Panc1 (cell line): ENCODE data around the gene LARP4B. TPM values are rescaled to one million over a fixed set of nuclear protein-coding genes. Genes with fewer than 3 reads are reported as not detected.

Experiments
- ATAC-seq: fragments of 200-7000 bp; cut with Tn5 transposase; 2 replicates; pipeline ENCODE4 v1.9.1; 2020; ENCODE audit warnings: mild to moderate bottlenecking, moderate library complexity
- BruUV-seq: library from RNA; stranded (reverse); fragments of 400-500 nt; replicated peaks from 2 replicates; lab custom pipeline; 2021; lab: Mats Ljungman, UMichigan
- CTCF ChIA-PET: fragments of 300-600 bp; sonication (Branson Sonifier 250); formaldehyde crosslinking; loops from one replicate; lab custom pipeline; 2022; ENCODE audit warnings: antibody characterized with exemption; lab: Charles Lee
- POLR2A ChIA-PET: fragments of 300-600 bp; sonication (Branson Sonifier 250); formaldehyde crosslinking; loops from one replicate; lab custom pipeline; 2022; ENCODE audit warnings: antibody characterized with exemption; lab: Charles Lee
- DNase-seq: peaks from one replicate; pipeline ENCODE4 v3.0.0-alpha.2; 2010; ENCODE audit warnings: low read depth, low spot score
- H3K27ac ChIP-seq: 2 replicates; pipeline ENCODE4 v1.5.1; 2011; ENCODE audit warnings: mild to moderate bottlenecking, low read length, inconsistent platforms
- H3K27me3 ChIP-seq: fragments of 200-500 bp; sonication (Bioruptor generic); 2 replicates; pipeline ENCODE4 v1.6.0; 2014; ENCODE audit warnings: low read length, inconsistent platforms; ENCODE audit not compliant: control insufficient read depth, insufficient read depth
- H3K36me3 ChIP-seq: fragments of 200-500 bp; sonication (Bioruptor generic); 2 replicates; pipeline ENCODE4 v1.5.1; 2014; ENCODE audit warnings: inconsistent platforms, mild to moderate bottlenecking, low read length, moderate library complexity; ENCODE audit not compliant: control insufficient read depth, insufficient read depth
- H3K4me1 ChIP-seq: 2 replicates; pipeline ENCODE4 v1.5.1; 2011; ENCODE audit warnings: inconsistent platforms, mild to moderate bottlenecking, low read length, moderate library complexity; ENCODE audit not compliant: control insufficient read depth, insufficient read depth
- H3K4me3 ChIP-seq, 2 experiments: 2 replicates each; pipeline ENCODE4 v1.5.1; 2011 to 2012; ENCODE audit warnings: low read depth in 2 of 2, low read length in 2 of 2, mild to moderate bottlenecking in 2 of 2, inconsistent platforms in 1 of 2, moderate library complexity in 1 of 2
- H3K9me3 ChIP-seq: fragments of 200-500 bp; sonication (Bioruptor generic); 2 replicates; pipeline ENCODE4 v1.5.1; 2014; ENCODE audit warnings: low read depth, mild to moderate bottlenecking, inconsistent platforms, low read length, moderate library complexity; ENCODE audit not compliant: control insufficient read depth, insufficient read depth
- CTCF ChIP-seq: fragments of 450-650 bp; IDR thresholded peaks from 2 replicates; pipeline ENCODE4 v1.5.1; 2017; ENCODE audit warnings: mild to moderate bottlenecking
- POLR2AphosphoS5 ChIP-seq: IDR thresholded peaks from 2 replicates; pipeline ENCODE4 v1.6.1; 2012; ENCODE audit warnings: mild to moderate bottlenecking, low read depth, low read length, moderate library complexity
- REST ChIP-seq, 2 experiments: IDR thresholded peaks; 2 replicates each; pipeline ENCODE4 v1.6.1; 2011 to 2012; ENCODE audit warnings: low read depth in 2 of 2, control low read depth in 1 of 2, low read length in 1 of 2, mild to moderate bottlenecking in 1 of 2, moderate library complexity in 1 of 2; ENCODE audit not compliant: insufficient read depth in 1 of 2
- SIN3A ChIP-seq: IDR thresholded peaks from 2 replicates; pipeline ENCODE4 v1.6.1; 2012; ENCODE audit warnings: low read depth, mild to moderate bottlenecking, low read length, moderate library complexity, borderline replicate concordance; ENCODE audit not compliant: insufficient read depth
- TCF7L2 ChIP-seq: IDR thresholded peaks from 2 replicates; pipeline ENCODE4 v1.6.1; 2011; ENCODE audit warnings: mild to moderate bottlenecking, low read depth, low read length, inconsistent platforms
- in situ Hi-C: cut with HindIII; loops from 2 replicates; pipeline ENCODE4 v1.10.0; 2016; ENCODE audit warnings: low sequenced_read_pairs, low pct_unique_long_range_greater_than_20kb
- intact Hi-C: fragments of 100-400 bp; cut with micrococcal nuclease; formaldehyde crosslinking; loops from one replicate; pipeline ENCODE4 v1.10.0; 2022; ENCODE audit not compliant: unreplicated experiment
- total RNA-seq: library from RNA; stranded (reverse); gene quantifications from one replicate; pipeline ENCODE4 v1.2.1, GENCODE V29; 2021; ENCODE audit not compliant: unreplicated experiment

Gene LARP4B
- total RNA-seq, 1 experiment from 2014 or later = 87.0 TPM

- no peaks in the 10 kb centered on the region for H3K9me3 ChIP-seq
- CTCF ChIA-PET = no interaction called here
Observed at GRCh38 chr10:930625-931325, 730 bp downstream of the LARP4B start.

GRCh38 chr10:929960-930624 is 1.4 kb downstream of the LARP4B start:
- ATAC-seq (no peak), DNase-seq (no peak)
- Histone ChIP-seq H3K9me3 (no peaks in the 10 kb centered on the region), H3K27me3 (no peaks in the 10 kb centered on the region), H3K27ac (peak overlapping the region; percentile 75), H3K36me3 (peaks cover 5% of the 10 kb centered on the region), H3K4me1 (peaks cover 24% of the 10 kb centered on the region), H3K4me3 (peak overlapping the region; percentile 77 to 86)
- POLR2A ChIA-PET = no interaction called here
- in situ Hi-C loops = no loop called here
- TSS peak; percentile 69 for BruUV-seq
- intact Hi-C loops = no loop called here
- TF ChIP-seq TCF7L2 (no peak), SIN3A (no peak), POLR2AphosphoS5 (no peak), REST (IDR thresholded peaks at IDR 0.05; ENCODE audit: insufficient read depth in 1 of 2, low read depth in 2 of 2, low read length in 1 of 2) (no peak), CTCF (no peak)
- CTCF ChIA-PET = no interaction called here

More at GRCh38 chr10:930625-931325, 730 bp downstream of the LARP4B start:
- no TSS peak for BruUV-seq
- ATAC-seq = peak; percentile 18; the same call in 1 of the 2 replicates
- intact Hi-C loops = no loop called here
- H3K27ac ChIP-seq = peak overlapping the region; percentile 75
- H3K27me3 ChIP-seq = no peaks in the 10 kb centered on the region
- peaks cover 5% of the 10 kb centered on the region for H3K36me3 ChIP-seq
- H3K4me3 ChIP-seq = peak overlapping the region; percentile 77 to 86
- DNase-seq = no peak
- H3K4me1 ChIP-seq = peaks cover 24% of the 10 kb centered on the region
- in situ Hi-C loops = no loop called here
- TF ChIP-seq SIN3A (no peak), TCF7L2 (no peak), POLR2AphosphoS5 (no peak), REST (IDR thresholded peaks at IDR 0.05; ENCODE audit: insufficient read depth in 1 of 2, low read depth in 2 of 2, low read length in 1 of 2) (no peak)
- POLR2A ChIA-PET = no interaction called here
